Metanephros (tissue), 2 donors: Measurements from ENCODE around the gene AQP11. TPM values are rescaled to one million over a fixed set of nuclear protein-coding genes. Genes with fewer than 3 reads are reported as not detected.

Experiments
- small RNA-seq: library from RNA; depleted of rRNA; stranded (forward); fragments of <200 nt; gene quantifications from one replicate; pipeline ENCODE3, GENCODE V24; 2014; ENCODE audit warnings: low replicate concordance
- total RNA-seq: library from RNA; depleted of rRNA; stranded (reverse); fragments of >200 nt; gene quantifications from one replicate; pipeline ENCODE4 v1.2.3, GENCODE V29; 2014

The AQP11 gene
- 2.4 TPM for total RNA-seq

GRCh38 chr11:77589521-77590193 lies at the start of gene AQP11:
TSS of gene AQP11 (plus strand) at chr11:77589953. CDS start at chr11:77589993, 40 bp downstream.

GRCh38 chr11:77637345-77638165 lies 47.8 kb downstream of the AQP11 start, which contains the start of gene CLNS1A:
TSS of gene CLNS1A (minus strand) at chr11:77637794. CDS start at chr11:77637714, 80 bp downstream.

Small RNAs within 50 kb of the gene (small RNA-seq; reads per million reads assigned to genes)
- not detected for gene RNU7-59P

Other genes starting within 250 kb of the AQP11 start
- 51.3 TPM for gene PAK1, start 115.9 kb upstream of the AQP11 start, total RNA-seq
- gene CLNS1A, start 47.8 kb downstream of the AQP11 start, total RNA-seq: 103 TPM
- gene RSF1, start 230.8 kb downstream of the AQP11 start, total RNA-seq: 30.0 TPM
- gene AAMDC, start 231.2 kb downstream of the AQP11 start, total RNA-seq: 18.1 TPM